SK-N-SH treated with all-trans-retinoic acid at 6 μM for 48 hours (cell line): ENCODE measurements around the gene AGAP1.

Experiments used
- CREB5 ChIP-seq: fragments of 250-450 bp; sonication (Bioruptor Pico); IDR thresholded peaks from 2 replicates; pipeline ENCODE4 v1.5.1; 2020; ENCODE audit warnings: low read depth, mild to moderate bottlenecking, moderate library complexity
- CSDC2 ChIP-seq: fragments of 250-450 bp; sonication (Bioruptor Pico); IDR thresholded peaks from 2 replicates; pipeline ENCODE4 v1.5.0; 2020; ENCODE audit warnings: mild to moderate bottlenecking, moderate library complexity
- CSRNP3 ChIP-seq: fragments of 250-450 bp; sonication (Bioruptor Pico); IDR thresholded peaks from 2 replicates; pipeline ENCODE4 v1.5.1; 2021; ENCODE audit warnings: mild to moderate bottlenecking, moderate library complexity
- GLIS3 ChIP-seq: fragments of 250-450 bp; sonication (Bioruptor Pico); IDR thresholded peaks from 2 replicates; pipeline ENCODE4 v1.5.0; 2020; ENCODE audit warnings: mild to moderate bottlenecking, moderate library complexity
- ISL1 ChIP-seq: fragments of 250-450 bp; sonication (Bioruptor Pico); IDR thresholded peaks from 2 replicates; pipeline ENCODE4 v2.1.2; 2022; ENCODE audit warnings: mild to moderate bottlenecking, moderate library complexity
- ZC3H10 ChIP-seq: fragments of 250-450 bp; sonication (Bioruptor Pico); IDR thresholded peaks from 2 replicates; pipeline ENCODE4 v1.5.1; 2021; ENCODE audit warnings: mild to moderate bottlenecking, moderate library complexity
- ZFP3 ChIP-seq: fragments of 250-450 bp; sonication (Bioruptor Pico); IDR thresholded peaks from 2 replicates; pipeline ENCODE4 v1.5.0; 2020; ENCODE audit warnings: mild to moderate bottlenecking, moderate library complexity
- TF ChIP-seq, protein P1 (sequence below): fragments of 250-450 bp; sonication (Bioruptor Pico); IDR thresholded peaks from 2 replicates; pipeline ENCODE4 v1.8.0; 2020; ENCODE audit warnings: mild to moderate bottlenecking, moderate library complexity, borderline replicate concordance

DNA sequence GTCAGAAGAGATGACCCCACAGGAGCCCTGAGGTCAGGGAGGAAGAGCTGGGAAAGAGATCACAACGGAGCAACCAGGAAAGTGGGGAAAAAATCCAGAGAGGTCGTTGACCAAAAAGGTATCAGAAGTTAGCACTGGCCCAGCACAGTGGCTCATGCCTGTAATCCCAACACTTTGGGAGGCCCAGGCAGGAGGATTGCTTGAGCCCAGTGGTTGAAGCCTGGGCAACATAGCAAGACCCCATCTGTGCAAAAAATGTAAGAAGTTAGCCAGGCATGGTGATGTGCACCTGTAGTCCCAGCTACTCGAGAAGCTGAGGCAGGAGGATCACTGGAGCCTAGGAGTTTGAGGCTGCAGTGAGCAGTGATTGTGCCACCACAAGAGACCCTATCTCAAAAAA lies 552.9 kb downstream of the AGAP1 start:
- TF ChIP-seq CREB5 (CRISPR knock-in tag) (no peak), ZFP3 (CRISPR knock-in tag) (no peak), CSRNP3 (CRISPR knock-in tag) (no peak), ZC3H10 (CRISPR knock-in tag) (no peak), ISL1 (CRISPR knock-in tag) (no peak), GLIS3 (CRISPR knock-in tag) (no peak), CSDC2 (CRISPR knock-in tag) (no peak)
- TF ChIP-seq, protein P1, sequence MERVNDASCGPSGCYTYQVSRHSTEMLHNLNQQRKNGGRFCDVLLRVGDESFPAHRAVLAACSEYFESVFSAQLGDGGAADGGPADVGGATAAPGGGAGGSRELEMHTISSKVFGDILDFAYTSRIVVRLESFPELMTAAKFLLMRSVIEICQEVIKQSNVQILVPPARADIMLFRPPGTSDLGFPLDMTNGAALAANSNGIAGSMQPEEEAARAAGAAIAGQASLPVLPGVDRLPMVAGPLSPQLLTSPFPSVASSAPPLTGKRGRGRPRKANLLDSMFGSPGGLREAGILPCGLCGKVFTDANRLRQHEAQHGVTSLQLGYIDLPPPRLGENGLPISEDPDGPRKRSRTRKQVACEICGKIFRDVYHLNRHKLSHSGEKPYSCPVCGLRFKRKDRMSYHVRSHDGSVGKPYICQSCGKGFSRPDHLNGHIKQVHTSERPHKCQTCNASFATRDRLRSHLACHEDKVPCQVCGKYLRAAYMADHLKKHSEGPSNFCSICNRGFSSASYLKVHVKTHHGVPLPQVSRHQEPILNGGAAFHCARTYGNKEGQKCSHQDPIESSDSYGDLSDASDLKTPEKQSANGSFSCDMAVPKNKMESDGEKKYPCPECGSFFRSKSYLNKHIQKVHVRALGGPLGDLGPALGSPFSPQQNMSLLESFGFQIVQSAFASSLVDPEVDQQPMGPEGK (CRISPR knock-in tag), result no peak
